GM04504 (cell line): ENCODE measurements around the gene TES.
"Not testable (repeated sequence)": the region's sequence is repeated elsewhere in the genome, so short reads cannot be mapped to it uniquely, and the experiment has no call there.

Experiments used
- DNase-seq: peaks from one replicate; pipeline ENCODE4 v3.0.0-alpha.2; 2012; ENCODE audit warnings: low read depth

Gene TES

DNA sequence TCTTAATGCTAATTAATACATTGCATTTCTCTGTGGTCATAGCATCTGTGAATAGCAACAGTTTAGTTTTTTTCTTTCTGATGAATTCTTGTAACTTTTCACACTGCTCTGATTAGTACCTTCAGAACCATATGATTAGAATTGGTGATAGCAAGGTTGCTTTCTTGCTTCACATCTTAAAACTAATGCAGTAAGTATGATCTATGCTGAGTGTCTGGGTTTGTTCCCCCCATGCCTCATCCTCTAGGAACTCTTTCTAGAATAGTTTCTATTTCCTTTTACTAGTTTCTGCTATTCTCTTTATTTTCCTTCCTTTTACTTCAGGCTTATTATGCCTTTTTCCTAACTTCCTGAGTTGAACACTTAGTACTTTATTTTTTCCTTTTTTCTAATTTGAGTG lies 32.4 kb downstream of the TES start:
- DNase-seq, result no peak

DNA sequence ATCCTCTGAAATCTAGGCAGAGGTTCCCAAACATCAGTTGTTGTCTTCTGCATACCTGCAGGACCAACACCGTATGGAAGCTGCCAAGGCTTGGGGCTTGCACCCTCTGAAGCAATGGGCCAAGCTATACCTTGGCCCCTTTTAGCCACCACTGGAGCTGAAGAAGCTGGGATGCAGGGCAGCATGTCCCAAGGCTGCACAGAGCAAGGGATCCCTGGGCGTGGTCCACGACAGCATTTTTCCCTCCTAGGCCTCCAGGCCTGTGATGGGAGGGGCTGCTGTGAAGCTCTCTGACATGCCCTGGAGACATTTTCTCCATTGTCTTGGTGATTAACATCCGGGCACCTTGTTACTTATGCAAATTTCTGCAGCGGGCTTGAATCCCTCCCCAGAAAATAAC lies 34.5 kb downstream of the TES start:
- not testable (repeated sequence) for DNase-seq

DNA sequence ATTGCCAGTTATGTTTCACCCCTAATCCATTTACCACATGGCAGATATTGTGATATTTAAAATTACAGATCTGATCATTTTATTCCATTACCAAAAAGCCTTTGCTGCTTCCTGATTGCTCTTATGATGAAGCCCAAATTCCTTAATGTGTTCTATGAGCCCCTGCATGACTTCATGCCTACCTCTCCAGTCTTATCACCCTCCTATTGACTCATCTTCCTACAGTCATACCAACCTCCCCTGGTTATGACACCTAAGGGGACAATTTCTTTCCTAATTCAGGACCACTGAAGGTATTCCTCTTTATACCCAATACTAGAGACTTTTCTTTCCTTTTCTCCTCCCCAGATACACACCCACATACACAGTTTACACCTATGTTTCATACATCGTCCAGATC lies 36.0 kb downstream of the TES start:
- DNase-seq, result no peak

DNA sequence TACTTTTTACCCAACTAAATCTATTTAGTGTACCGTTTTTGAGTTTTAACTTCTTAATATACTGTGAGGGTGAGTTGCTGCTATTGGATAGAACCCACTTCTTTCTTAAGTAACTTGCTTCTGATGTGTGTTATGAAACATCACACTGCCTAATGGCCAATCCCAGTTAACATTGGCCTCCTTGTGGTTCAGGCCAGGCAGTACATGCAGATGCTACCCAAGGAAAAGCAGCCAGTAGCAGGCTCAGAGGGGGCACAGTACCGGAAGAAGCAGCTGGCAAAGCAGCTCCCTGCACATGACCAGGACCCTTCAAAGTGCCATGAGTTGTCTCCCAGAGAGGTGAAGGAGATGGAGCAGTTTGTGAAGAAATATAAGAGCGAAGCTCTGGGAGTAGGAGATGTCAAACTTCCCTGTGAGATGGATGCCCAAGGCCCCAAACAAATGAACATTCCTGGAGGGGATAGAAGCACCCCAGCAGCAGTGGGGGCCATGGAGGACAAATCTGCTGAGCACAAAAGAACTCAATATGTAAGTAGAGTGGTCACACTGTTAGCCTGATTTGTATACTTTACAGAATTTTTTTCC lies 39.7 kb downstream of the TES start:
- DNase-seq, result peak; percentile 23

- DNase-seq, result no peak
Measured at GRCh38 chr7:116251675-116252074, 41.3 kb downstream of the TES start.

DNA sequence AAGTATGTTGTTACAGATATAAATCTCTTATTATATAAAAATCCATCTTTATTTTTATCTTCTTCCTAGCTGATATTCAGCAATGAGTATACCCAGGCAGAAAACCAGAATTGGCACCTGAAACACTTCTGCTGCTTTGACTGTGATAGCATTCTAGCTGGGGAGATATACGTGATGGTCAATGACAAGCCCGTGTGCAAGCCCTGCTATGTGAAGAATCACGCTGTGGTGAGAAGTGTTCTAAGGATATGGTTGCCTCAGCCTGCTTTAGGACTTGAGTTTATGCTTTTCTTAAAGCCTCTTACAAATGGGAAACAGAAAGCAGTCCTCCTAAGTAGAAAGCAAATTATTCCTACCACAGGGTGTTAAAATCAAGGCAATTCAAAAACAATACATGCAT lies 41.9 kb downstream of the TES start:
- no peak for DNase-seq

DNA sequence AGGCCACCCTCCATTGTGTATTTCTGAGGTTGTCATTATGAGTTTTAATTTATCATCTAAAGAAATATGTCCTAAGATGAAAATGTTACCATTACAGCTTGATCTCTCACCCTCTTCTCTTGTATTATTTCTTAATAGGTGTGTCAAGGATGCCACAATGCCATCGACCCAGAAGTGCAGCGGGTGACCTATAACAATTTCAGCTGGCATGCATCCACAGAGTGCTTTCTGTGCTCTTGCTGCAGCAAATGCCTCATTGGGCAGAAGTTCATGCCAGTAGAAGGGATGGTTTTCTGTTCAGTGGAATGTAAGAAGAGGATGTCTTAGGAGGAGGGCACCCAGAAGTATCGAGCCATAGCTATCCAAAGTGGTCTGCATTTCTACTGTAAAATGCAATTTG lies 46.8 kb downstream of the TES start:
- DNase-seq, result no peak

DNA sequence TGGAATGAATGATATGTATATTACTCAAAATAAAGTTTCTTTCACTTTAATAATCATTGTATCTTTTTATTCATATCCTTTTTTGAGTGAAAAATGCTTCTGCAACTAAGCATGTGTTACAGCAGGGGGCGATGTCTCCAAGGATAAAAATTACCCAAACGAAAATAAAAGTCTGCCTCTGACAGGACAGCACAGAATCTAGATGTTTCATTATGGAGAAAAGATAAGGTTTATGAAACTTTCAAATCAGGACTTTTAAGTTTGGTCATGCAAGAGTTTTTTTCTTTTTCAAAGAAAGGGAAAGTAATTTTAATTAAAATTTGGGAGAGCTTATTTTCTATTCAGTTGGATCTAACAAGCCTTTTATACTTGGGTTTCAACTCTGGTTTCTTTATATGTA lies 48.4 kb downstream of the TES start:
- peak; percentile 40 for DNase-seq

DNA sequence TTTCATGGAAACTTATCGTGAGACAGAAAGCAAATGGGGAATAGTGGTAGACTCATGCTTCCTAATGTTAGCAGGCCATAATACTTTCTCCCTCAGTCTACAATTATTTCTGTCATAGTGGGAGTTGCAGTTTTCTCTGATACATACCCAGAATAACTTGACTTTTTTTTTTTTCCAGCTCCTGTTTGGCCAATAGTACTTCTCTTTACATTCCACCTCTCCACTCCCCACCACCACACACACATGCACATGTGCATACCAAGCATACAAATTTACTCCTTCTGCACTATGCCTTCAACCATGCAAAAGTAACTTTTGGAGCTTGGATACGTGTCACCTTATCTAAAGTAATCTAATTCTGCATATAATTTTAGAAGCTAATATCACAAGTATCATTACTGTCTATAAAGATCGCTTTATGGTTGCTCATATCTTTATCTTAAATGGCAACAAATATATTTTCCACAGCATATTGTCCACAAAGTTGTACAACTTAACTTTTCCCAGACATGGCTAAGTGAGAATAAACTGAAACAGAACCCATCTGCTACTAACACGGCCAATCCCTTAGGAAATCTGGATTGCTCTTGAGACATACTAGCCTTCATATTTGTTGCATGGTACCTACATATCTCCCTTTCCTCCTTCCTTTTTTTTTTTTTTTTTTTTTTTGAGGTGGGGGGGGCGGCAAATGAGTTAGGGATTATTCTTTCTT lies 49.0 kb downstream of the TES start:
- no peak for DNase-seq

DNA sequence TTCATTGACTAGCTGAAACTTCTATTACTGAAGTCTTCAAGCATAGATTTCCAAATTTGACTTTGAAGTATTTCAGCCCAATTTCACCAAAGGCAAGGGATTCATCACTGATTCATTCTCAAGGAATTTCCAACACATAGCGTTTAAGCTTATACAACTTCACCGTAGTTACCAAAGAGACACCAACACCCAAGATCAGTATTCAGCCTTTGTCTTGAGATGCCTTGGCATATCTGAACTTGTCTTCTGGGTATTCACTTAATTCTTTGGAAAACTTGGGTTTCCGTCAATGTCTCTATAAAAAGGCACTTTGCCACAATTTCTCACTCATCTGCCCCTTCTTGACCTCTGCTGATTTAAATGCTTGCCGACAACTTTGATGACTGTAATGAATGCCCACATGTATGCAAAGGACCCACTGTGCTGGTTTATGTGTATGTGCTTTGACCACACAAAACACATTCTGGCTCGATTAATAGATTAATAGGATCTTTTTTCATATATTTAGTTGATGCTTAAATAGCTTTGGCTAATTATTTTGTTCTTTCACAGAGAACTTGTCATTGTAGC lies 49.6 kb downstream of the TES start:
- peak; percentile 51 for DNase-seq

GRCh38 chr7:116261904-116262303 lies 51.6 kb downstream of the TES start:
- DNase-seq, result no peak

- DNase-seq, result no peak
Measured at GRCh38 chr7:116265881-116266280, 55.5 kb downstream of the TES start.

- DNase-seq, result no peak
Measured at GRCh38 chr7:116269466-116269865, 59.1 kb downstream of the TES start.

GRCh38 chr7:116271161-116271913 lies 61.0 kb downstream of the TES start:
- DNase-seq, result peak; percentile 48

GRCh38 chr7:116271963-116272886 lies 61.9 kb downstream of the TES start:
- peak; percentile 89 for DNase-seq

DNA sequence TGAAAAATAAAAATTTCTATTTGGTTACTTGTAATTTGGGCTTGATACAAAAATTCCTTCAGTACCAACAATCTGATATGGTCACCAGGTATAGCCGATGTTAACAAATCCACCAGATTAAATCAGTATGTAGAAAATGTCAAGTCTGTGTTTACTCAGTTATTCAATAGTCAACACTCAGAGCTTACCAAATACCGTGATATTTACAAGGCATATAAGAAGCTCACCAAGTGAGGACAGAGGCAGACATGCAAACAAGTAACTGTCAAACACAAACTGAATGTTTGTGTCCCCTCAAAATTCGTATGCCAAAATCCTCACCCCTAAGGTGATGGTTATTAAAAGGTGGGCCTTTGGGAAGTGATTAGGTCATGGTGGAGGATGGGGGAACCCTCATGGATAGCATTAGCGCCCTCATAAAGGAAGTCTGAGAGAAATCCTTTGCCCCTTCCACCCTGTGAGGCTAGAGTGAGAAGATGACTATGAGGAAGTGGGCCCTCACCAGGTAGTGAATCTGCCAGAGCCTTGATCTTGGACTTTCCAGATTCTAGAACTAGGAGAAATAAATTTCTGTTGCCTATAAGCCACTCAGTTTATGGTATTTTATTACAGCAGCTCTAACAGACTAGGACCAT lies 63.1 kb downstream of the TES start:
- DNase-seq, result no peak

GRCh38 chr7:116273918-116274301 lies 63.6 kb downstream of the TES start:
- no peak for DNase-seq

DNA sequence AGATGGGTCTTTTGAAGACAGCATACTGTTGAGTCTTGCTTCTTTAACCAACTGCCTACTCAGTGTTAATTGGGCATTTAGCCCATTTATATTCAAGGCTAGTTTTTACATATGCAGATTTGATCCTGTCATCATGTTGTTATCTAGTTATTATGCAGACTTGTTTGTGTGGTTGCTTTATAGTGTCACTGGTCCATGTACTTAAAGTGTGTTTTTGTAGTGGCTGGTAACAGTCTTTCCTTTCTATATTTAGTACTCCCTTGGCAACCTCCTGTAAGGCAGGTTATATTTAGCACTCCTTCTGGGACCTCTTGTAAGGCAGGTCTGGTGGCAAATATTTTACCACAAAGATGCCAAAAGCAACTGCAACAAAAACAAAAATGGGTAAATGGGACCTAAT lies 66.7 kb downstream of the TES start:
- DNase-seq, result no peak

- DNase-seq, result no peak
Measured at GRCh38 chr7:116279217-116279616, 68.9 kb downstream of the TES start.

GRCh38 chr7:116280803-116281202 lies 70.5 kb downstream of the TES start:
- no peak for DNase-seq

- DNase-seq, result no peak
Measured at GRCh38 chr7:116283595-116284204, 73.4 kb downstream of the TES start.
